NAMALWA (cell line): ENCODE results near the gene GPSM1.
"Not testable (repeated sequence)": the region's sequence is repeated elsewhere in the genome, so short reads cannot be mapped to it uniquely, and the experiment has no call there.

Experiments used
- DNase-seq: peaks from one replicate; pipeline ENCODE4 v3.0.0-alpha.2; 2015; ENCODE audit warnings: low spot score

The GPSM1 gene

DNA sequence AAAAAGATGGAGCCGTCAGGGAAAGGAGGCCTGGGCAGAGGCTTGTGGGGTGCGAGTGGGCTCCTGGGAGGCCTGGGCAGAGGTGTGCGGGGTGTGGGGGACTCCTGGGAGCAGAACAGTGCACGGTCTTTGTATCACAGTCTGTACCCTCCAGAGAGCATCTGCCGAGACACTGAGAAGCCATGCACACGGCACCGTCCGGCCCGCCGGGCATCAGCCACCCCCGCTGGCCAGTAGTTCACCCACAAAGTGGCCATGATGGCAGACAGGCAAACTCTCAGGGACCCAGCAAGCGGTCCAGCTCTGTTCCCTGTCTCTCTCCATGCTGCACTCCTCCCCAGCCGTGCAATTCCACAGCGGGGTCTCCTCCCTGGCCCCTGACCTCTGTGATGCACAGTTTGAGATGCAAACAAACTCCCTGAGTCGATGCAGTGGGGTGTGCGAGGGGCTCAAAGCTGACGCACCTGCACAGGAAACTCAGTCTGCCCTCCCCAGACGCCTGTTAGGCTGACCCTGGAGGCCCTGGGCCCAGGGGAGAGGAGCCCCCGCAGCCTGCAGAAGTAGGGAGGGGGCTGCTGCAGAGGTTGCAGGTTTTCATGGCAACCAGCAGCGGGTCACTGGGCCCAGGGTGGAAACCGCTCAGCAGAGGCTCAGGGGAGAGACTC is 9.1 kb upstream of the GPSM1 start:
- DNase-seq: peak; percentile 66

DNA sequence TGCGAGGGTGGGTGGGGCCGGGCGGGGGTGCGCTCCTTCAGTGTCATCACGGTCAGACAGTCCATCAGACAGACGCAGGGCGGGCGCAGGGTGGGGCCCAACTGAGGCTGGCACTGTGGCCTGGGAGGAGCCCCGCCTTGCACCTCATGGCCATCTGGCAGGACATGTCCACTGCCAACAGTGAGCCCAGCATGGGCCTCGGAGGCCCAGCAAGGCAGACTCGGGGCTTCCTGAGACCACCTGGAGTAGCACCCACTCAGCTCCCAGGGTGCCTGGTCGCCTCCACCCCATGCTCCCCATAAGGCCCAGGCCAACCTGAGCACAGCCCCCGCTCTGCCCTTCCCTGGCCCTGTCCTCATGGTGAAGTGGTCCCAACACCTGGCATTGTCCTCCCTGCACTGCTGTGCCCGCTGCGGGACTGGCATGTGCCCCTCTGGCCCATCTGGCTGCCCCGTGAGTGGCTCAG is 8.5 kb upstream of the GPSM1 start:
- no peak for DNase-seq

DNA sequence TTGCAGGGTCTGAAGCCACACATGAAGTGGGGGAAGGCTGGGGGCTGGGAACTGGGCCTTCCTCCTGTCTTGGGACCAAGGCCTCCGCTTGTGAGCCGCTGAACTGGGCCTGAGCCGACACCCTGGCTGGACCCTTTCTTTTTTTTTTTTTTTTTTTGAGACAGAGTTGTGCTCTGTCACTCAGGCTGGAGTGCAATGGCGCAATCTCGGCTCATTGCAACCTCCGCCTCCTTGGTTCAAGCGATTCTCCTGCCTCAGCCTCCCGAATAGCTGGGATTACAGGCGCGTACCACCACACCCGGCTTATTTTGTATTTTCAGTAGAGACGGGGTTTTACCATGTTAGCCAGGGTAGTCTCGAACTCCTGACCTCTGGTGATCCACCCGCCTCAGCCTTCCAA is 8.1 kb upstream of the GPSM1 start:
- not testable (repeated sequence) for DNase-seq

DNA sequence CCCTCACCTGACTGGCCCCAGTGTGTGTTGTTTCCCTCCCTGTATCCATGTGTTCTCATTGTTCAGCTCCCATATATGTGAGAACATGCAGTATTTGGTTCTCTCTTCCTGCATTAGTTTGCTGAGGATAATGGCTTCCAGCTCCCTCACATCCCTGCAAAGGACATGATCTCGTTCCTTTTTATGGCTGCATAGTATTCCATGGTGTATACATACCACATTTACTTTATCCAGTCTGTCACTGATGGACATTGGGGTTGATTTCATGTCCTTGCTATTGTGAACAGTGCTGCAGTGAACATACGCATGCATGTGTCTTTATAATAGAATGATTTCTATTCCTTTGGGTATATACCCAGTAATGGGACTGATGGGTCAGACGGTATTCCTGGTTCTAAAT is 7.4 kb upstream of the GPSM1 start:
- not testable (repeated sequence) for DNase-seq

DNA sequence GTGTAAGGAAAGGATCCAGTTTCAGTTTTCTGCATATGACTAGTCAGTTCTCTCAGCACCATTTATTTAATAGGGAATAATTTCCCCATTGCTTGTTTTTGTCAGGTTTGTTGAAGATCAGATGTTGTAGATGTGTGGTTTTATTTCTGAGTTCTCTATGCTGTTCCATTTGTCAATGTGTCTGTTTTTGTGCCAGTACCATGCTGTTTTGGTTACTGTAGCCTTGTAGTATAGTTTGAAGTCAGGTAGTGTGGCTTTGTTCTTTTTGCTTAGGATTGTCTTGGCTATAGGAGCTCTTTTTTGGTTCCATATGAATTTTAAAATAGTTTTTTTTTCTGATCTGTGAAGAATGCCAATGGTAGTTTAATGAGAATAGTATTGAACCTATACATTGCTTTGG is 6.4 kb upstream of the GPSM1 start:
- DNase-seq: not testable (repeated sequence)

DNA sequence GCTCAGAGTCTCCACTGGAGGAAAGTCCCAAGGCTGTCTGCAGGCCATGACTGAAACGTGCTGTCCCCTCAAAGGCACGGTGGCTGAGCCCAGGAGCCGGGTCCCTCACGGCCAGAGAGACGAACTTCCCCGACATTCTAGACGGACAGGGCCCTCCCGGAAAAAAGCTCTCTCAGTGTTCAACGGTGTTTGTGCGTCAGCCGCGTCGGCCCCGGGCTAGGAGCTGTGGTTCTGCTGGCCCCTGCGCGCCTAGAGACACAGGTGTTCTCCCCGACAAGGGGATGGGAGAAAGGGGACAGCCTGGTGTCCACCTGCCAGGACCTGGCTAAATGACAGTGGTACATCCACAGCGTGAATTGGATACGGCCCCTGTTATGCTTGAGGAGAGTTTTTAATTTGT is 5.8 kb upstream of the GPSM1 start:
- no peak for DNase-seq

DNA sequence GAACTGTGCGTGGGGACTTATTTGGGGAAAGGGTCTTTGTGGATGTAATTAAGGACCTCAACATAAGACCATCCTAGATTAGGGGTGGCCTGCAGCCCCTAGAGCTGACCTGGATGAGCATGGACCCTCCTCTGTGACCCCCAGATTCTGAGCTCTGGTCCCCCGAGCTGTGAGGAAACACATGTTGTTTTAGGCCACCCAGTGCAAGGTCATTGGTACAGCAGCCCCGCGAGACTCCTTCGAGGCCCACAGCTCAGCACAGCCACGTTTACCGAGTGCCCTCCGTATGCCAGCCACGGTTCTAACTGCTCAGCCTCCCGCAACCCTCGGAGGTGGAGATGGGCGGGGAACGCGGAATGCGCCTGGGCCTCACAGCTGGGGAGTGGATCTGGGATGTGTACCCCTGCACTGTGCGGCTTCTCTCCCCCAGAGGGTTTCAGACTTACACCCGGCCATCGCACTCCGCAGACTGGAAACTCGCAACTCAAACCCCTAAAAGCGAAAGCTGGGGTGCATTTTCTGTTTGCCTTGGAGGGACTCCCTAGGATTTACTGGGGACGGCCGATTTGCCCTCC is 4.5 kb upstream of the GPSM1 start:
- DNase-seq: no peak

DNA sequence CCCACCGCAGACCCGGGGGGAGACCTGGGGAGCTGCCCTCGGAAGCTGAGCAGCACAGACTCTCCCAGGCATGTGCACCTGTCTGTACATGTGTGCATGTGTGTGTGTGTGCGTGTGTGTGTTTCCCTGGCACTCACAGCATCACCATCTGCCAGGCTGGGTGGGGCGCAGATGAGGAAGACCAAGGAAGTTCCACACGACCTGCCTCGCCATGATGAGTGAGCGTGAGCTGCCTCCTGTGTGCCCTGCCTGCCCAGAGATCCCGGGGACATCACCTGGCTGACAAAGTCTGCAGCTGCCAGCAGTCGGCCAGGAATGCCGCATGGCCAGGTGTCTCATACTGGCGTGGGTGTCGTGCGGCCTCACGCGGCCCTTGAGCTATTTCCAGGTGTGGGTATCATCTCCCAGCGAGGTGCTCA is 4.0 kb upstream of the GPSM1 start:
- DNase-seq: no peak

DNA sequence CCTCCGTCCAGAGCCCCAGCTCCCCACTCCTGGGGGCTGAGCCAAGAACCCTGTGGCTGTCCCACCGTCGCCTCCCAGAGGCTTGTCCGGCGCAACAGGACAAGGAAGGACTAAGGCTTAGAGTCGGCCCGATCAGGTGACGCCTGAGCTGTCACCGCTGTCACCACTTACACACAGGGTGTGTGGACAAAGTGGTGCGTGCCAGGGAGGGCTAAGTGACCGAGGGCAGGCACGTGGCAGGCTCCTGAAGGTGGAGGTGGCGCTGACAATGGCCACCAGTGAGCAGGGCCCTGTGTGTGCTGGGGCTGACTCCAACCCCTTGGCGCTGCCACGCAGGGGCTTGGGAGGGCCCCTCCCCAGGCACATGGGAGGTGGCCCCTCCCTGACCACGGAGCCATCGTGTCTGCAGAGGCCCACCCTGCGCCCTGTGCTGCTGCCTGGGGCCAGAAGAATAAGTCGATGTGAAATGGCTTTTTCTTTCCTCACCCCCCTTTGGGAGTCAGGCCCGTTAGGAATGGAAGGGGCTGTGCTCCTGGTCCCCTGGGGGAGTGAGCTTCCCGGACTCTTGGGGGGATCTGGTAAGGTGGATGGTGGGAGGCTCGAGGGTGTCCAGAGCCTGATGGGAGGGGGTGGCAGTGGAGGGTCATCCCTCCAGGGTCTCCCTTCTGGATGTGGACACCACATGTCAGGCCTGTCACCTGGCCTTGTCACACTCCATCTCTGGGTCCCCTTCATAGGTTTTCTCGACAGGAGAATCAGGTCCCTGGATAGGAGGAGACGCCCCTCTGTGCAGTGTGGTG is 2.6 kb upstream of the GPSM1 start:
- DNase-seq: no peak

DNA sequence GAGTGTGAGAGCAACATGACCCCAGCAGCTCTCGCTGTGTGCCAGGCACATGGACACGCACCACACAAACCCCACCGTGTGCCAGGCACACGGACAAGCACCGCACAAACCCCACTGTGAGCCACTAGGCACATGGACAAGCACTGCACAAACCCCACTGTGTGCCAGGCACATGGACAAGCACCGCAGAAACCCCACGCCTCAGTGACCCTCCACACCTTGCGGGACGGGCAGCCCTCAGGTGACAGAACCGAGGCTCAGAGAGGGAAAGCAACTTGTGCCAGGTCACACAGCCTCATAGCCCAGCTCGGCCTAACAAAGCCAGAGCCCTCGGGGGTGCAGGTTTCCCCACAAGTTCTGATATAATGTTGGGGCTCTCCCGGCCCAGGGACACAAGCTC is 2.0 kb upstream of the GPSM1 start:
- DNase-seq: no peak

DNA sequence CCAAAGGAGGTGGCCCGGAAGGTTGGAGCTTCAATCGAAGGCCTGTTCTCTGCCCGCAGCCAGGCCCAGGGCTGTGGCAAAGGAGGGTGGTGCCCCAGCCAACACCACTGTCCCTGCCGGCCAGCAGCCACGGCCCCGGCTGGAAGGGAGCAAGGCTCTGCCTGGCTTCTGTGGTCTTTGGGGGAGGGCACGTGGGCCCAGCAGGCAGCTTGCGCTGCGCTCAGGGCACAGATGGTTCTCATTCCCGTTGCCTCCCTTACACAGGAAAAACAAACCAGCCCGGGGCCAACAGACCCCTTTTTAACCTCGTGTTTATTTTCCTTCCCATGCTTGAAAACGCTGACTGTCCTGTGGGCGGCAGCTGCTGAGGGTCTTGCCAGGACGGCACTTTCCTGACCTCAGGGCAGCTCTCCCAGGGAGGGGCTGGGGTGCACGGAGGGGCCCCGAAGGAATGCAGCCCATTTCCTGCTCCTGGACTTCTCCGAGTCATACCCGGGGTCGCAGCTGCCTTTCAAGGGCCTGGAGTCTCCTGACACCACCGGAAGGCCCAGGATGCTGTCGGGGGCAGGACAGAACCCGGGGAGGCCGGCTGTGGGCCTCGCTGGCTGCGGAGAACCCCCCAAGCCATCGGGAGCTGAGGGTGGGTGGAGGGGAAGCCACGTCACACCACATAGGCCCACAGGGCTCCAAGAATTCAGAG is 1.1 kb upstream of the GPSM1 start:
- DNase-seq: no peak

DNA sequence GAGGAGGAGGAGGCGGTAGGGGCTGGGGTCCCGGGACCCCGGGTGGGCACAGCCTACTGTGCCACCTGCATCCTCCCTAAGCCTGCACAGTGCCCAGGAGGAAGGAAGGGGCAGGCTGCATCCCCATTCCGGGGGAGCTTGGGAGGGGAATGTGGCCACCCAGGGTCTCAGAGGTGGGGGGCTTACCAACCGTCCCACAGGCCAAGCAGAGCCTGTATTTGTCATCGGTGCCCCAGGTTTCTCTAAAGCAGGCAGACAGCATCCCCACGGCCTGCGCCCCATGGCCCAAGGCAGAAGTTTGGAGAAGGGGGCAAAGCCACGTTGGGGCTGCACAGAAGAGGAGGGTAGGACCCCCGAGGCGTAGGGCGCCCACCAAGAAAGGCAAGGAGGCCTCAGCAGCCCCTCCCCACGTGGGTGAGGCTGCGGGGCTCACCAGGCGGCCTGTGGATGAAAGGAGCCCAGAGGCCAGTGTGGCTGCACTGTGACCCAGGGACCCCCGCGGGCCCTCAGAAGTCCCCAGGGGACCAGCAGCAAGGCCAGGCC is 507 bp upstream of the GPSM1 start:
- no peak for DNase-seq

DNA sequence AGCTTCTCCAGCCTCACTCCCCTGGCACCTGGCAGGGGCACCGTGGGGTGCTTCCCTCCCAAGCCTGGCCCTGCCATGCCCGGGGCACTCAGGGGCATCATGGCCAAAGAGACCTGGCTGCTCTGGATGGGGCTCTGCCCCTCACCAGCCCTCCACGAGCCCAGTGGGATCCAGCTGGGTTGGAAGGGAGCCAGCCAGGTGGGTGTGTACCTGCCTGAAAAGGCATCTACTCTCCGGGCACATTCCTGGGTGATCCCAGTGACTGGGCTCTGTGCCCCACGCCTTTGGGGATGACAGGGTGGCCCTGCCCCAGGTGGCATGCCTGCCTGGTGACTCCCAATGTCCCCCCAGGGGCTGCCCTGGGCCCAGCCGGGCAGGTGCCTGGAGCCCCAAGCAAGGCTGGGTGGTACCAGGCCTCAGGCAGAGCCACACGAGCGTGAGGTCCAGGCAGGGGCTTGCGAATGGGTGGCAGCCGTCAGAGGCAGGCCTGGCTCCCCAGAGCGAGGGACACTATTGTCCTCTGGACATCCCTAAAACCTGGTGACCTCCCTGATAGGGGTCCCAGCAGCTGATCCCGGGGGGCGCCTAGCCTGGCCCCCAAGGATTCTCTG is 777 bp downstream of the GPSM1 start:
- no peak for DNase-seq

DNA sequence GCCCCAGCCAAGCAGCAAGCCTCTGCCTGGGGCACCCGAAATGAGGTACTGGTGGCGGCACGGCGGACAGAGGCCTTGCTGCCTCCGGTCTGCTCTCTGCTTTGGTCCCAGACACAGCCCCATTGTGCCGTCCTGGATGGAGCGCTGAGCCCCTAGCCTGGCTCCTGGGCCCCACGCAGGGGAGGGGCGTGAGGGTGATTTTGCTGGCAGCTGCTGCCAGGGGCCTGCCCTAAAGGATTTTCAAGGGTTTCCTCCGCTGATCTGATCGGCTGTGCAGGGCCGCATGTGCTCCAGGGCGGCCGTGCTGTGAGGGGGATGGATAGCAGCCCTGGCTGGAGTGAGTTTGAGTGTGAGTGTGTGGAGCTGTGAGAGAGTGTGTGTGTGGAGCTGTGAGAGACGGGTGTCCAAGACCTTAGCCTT is 1.3 kb downstream of the GPSM1 start:
- DNase-seq: no peak

DNA sequence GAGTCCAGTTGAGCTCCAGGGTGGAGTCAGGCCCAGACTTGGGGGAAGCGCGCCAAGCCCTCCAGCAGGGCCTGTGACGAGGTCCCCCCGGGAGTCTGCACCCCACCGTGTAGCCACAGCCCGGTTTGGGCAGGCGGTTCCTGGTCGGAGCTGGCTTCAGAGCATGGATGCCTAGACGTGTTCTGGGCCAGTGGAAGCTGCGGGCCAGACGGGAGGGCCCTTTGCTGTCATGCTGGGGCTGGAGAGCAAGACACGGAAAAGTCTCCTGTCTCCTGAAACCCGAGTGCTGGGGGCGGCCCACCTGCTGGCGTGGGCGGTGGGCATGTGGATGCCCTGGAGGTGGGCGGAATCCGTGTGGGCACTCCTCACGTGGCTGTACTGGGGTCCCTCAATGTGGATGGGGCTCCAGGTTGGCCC is 1.9 kb downstream of the GPSM1 start:
- no peak for DNase-seq

DNA sequence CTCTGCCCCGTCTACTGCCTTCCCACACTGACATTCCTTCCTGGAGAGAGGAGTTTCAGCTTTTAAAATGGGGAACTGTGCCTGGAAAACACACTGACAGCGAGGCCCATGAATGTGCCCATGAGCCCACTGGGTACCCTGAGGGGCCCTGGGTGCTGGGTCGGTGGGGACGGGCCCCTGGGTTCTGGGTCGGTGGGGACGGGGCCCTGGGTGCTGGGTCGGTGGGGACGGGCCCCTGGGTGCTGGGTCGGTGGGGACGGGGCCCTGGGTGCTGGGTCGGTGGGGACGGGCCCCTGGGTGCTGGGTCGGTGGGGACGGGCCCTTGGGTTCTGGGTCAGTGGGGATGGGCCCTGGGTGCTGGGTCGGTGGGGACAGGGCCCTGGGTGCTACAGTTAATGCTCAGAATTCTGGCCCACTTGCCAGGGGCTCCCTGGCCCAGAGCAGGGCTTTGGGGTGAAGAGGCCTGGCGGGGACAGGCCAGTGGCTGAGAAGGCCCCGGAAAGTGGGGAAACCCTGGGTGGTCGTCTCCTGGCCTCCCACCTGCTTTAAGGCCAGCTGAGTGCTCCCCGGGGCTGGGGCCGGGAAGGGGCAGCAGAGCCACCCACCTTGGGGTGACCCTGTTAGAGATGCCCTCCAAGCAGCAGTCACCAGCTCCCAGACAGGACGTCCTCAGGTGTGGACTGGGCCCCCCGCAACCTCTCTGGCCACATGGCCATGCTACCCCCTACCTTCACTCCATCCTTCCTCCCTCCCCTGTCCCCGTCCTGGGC is 2.5 kb downstream of the GPSM1 start:
- DNase-seq: no peak

DNA sequence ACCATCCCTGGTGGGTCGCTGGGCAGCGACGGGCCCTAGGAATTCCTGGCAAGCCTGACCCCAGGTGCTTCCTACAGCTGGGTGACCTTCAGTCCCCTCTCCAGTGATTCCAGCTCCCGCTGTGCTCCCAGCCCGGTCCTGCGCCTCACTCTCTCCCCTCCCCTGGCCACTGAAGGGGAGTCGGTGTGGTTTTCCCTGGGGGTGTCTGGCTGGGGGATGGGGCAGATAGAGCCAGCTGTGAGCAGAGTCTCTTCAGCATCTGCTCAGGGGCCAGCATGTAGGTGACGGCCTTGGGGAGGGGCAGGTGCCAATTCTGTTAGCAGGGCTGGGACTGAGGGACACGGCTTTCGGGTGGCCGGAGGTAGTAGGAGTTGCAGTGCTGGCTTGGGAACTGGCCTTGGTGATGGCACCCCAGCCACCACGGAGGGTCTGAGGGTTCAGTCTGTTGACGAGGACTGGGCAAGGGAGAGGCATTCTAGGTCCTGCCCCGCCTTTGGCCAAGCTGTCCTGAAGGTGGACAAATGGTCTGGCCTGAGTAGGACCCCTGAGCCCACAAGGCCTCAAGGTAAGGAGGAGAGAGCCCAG is 3.2 kb downstream of the GPSM1 start:
- DNase-seq: no peak

DNA sequence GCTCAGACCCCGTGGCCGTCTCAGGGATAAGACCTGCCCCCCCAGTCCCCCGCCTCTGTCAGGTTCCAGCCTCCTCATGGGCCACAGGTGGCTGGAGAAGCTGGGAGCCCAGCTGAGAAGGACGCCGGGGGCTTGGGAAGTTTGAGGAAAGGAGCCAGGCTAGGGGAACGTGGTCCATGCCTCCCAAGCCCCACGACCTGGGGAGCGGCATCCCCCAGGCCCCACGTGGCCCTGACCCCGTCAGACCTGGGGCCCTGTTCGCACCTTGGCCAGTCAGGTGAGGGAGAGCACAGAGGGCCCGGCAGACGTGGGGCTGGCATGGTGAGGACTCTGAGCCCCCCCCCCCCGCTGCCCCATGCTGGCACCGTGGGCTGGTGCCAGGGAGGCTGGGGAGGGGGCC is 3.7 kb downstream of the GPSM1 start:
- DNase-seq: no peak

DNA sequence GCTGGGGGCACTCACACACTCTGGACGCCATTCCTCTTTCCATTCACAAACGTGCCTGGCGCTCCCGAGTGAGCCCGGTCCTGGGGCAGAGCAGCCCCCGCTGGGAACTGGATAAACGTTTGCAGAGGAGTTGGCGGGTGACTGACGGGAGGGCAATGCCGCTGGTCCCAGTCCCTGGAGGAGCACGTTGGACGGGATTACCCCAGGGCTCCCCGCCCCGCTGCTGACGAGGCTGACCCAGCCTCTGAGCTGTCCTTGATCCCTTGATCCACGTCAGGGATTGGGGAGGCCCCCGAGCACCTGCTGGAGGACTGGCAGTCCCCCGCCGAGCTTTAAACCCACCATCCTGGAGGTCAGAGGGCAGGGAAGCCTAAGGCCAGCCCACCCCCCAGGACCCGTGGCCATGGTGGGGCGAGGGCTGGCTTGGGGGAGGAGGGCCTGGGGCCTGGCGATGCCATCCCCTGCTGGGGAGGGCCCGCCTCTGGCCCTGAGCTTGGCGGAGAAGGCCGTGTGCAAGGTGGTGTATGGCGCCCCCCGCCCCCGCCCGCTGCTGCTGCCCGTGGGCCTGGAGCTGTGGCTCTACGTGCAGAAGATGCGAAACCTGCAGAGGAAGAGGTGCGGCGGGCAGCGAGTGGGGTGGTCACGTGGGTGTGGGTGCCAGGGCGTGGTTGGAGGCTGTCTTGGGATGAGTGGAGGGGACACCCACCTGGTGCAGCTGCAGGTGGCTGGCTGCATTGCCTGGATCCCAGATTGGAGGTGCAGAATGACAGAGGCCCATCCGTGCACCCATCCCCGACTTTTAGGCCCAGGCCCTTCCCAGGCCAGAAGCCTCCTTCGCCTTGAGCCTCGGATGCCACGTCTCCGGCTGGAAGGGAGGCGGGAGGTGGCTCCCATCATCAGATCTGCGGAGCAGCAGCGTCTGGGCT is 4.5 kb downstream of the GPSM1 start:
- no peak for DNase-seq
